HepG2 (cell line): Measurements from ENCODE around the gene MTR. TPM values are rescaled to one million over a fixed set of nuclear protein-coding genes. Genes with fewer than 3 reads are reported as not detected.

Experiments
- ATAC-seq: fragments of 200-7000 bp; cut with Tn5 transposase; 3 replicates; pipeline ENCODE4 v1.9.1; 2020; ENCODE audit warnings: mild to moderate bottlenecking, moderate library complexity
- BruUV-seq: library from RNA; stranded (reverse); fragments of 400-500 nt; replicated peaks from 2 replicates; lab custom pipeline; 2021; lab: Mats Ljungman, UMichigan
- CTCF ChIA-PET: fragments of 300-600 bp; formaldehyde crosslinking; extraction: SDS; loops from one replicate; lab custom pipeline; 2021; ENCODE audit warnings: low total read pairs, inconsistent platforms, low intra/inter-chr PET ratio; lab: Yijun Ruan, JAX
- POLR2A ChIA-PET: fragments of 350-600 bp; sonication (Branson Sonifier 250); formaldehyde crosslinking; loops from one replicate; lab custom pipeline; 2020; ENCODE audit warnings: antibody characterized with exemption, inconsistent platforms; lab: Yijun Ruan, JAX
- DNase-seq: peaks from one replicate; pipeline ENCODE4 v3.0.0-alpha.2; 2015; ENCODE audit warnings: low spot score
- FAIRE-seq: peaks from 3 replicates; lab custom pipeline; 2011; peaks lifted over from hg19 to GRCh38; lab: Jason Lieb, UNC
- H2AFZ ChIP-seq: one replicate; pipeline ENCODE4 v1.6.1; 2011; ENCODE audit warnings: low read length, inconsistent platforms
- H3K27ac ChIP-seq: fragments of 300-600 bp; 3 replicates; pipeline ENCODE4 v1.8.0; 2011; ENCODE audit warnings: mixed run types, mild to moderate bottlenecking, mixed read lengths, low read length, inconsistent platforms; ENCODE audit not compliant: insufficient read depth; ENCODE audit errors: extremely low read length
- H3K27me3 ChIP-seq, 2 experiments: fragments of 200-600 bp in 1 of 2; 2 replicates in 1 of 2; 3 replicates in 1 of 2; pipeline versions ENCODE4 v1.6.0 to v1.8.0; 2011; ENCODE audit warnings: low read length in 2 of 2, mild to moderate bottlenecking in 2 of 2, moderate library complexity in 2 of 2, inconsistent platforms in 1 of 2; ENCODE audit not compliant: insufficient read depth in 2 of 2, control insufficient read depth in 1 of 2
- H3K36me3 ChIP-seq, 2 experiments: fragments of 200-600 bp in 1 of 2; replicated peaks in 1 of 2; 2 replicates in 1 of 2; 3 replicates in 1 of 2; pipeline versions ENCODE4 v1.5.1 to v1.8.0; 2011; ENCODE audit warnings: low read length in 2 of 2, inconsistent platforms in 1 of 2; ENCODE audit not compliant: insufficient read depth in 2 of 2, control insufficient read depth in 1 of 2
- H3K4me1 ChIP-seq: 2 replicates; pipeline ENCODE4 v1.5.1; 2012; ENCODE audit warnings: low read length, inconsistent platforms; ENCODE audit not compliant: insufficient read depth
- H3K4me2 ChIP-seq: 2 replicates; pipeline ENCODE4 v1.6.0; 2011; ENCODE audit warnings: low read depth, low read length, inconsistent platforms
- H3K4me3 ChIP-seq, 3 experiments: fragments of 200-600 bp in 1 of 3; sonication (generic), shearing (Covaris generic) in 1 of 3; replicated peaks in 1 of 3; 2 replicates each; pipeline ENCODE4 v1.5.1; 2011 to 2016; ENCODE audit warnings: low read length in 3 of 3, inconsistent platforms in 2 of 3, low read depth in 2 of 3, mild to moderate bottlenecking in 2 of 3, control low read depth in 1 of 3, mixed read lengths in 1 of 3; ENCODE audit not compliant: insufficient read depth in 1 of 3
- H3K79me2 ChIP-seq: one replicate; pipeline ENCODE4 v1.6.1; 2011; ENCODE audit warnings: low read length, inconsistent platforms; ENCODE audit not compliant: insufficient read depth
- H3K9ac ChIP-seq: 2 replicates; pipeline ENCODE4 v1.6.0; 2011; ENCODE audit warnings: mild to moderate bottlenecking, low read depth, low read length, inconsistent platforms; ENCODE audit not compliant: insufficient read depth
- H3K9me3 ChIP-seq: 2 replicates; pipeline ENCODE4 v1.5.1; 2012; ENCODE audit warnings: mild to moderate bottlenecking, low read length
- H4K20me1 ChIP-seq: 2 replicates; pipeline ENCODE4 v1.6.0; 2011; ENCODE audit warnings: inconsistent platforms, mild to moderate bottlenecking, low read length, moderate library complexity; ENCODE audit not compliant: insufficient read depth
- ATF7 ChIP-seq, 2 experiments: fragments of 450-650 bp in 1 of 2; sonication (generic) in 1 of 2; formaldehyde crosslinking in 1 of 2; IDR thresholded peaks; 2 replicates each; pipeline versions ENCODE4 v1.4.0 to v1.6.1; 2016 to 2020; ENCODE audit warnings: antibody characterized with exemption in 1 of 2, mild to moderate bottlenecking in 1 of 2, missing genetic modification reagents in 1 of 2
- HNRNPUL1 ChIP-seq: fragments of 200-400 bp; formaldehyde crosslinking; IDR thresholded peaks from 2 replicates; pipeline ENCODE4 v1.6.1; 2017; ENCODE audit warnings: low read depth, mild to moderate bottlenecking, low read length, moderate library complexity
- SALL2 ChIP-seq: sonication (generic); formaldehyde crosslinking; IDR thresholded peaks from 2 replicates; pipeline ENCODE4 v1.8.1; 2023; ENCODE audit warnings: mild to moderate bottlenecking, missing genetic modification reagents, inconsistent platforms
- UBTF ChIP-seq: sonication (generic); formaldehyde crosslinking; IDR thresholded peaks from 2 replicates; pipeline ENCODE4 v1.4.0; 2020; ENCODE audit warnings: mild to moderate bottlenecking, missing genetic modification reagents
- WGBS: methylation state at CpG from one replicate; pipeline ENCODE4 v1.1.6; 2017; ENCODE audit warnings: low lambda C conversion rate; 5-methylcytosine and 5-hydroxymethylcytosine counted together
- in situ Hi-C: cut with HindIII; loops from 2 replicates; pipeline ENCODE4 v1.10.0; 2017; ENCODE audit warnings: low pct_unique_long_range_greater_than_20kb; ENCODE audit not compliant: extremely low pct_ligation_motif_present
- intact Hi-C: fragments of 100-400 bp; cut with micrococcal nuclease; formaldehyde crosslinking; loops from one replicate; pipeline ENCODE4 v1.10.0; 2022; ENCODE audit not compliant: unreplicated experiment
- polyA plus RNA-seq, 8 experiments: library from polyadenylated mRNA; depleted of rRNA in 3 of 8; stranded (reverse) in 7 of 8; unstranded in 1 of 8; fragments of >200 nt; fragmentation: Illumina TruSeq in 4 of 8; extraction: Trizol in 4 of 8; gene quantifications; 2 replicates each; pipeline versions ENCODE4 v1.2.1 to v1.2.3, GENCODE V29; 2011 to 2016; ENCODE audit warnings: low read depth in 4 of 8, missing spikeins in 1 of 8, mixed read lengths in 1 of 8; ENCODE audit not compliant: insufficient read depth in 1 of 8
- total RNA-seq, 5 experiments: library from RNA; depleted of rRNA; stranded (reverse); fragments of >200 nt; fragmentation: Illumina TruSeq; extraction: Trizol; gene quantifications; 2 replicates each; pipeline ENCODE4 v1.2.3, GENCODE V29; 2016; ENCODE audit warnings: low read depth in 1 of 5

Gene MTR
- total and polyA plus RNA-seq, 2 of the 13 experiments (the other 11 are each of a cell fraction or from before 2014, with no cell fraction given), result 16.3 to 36.1 TPM

DNA sequence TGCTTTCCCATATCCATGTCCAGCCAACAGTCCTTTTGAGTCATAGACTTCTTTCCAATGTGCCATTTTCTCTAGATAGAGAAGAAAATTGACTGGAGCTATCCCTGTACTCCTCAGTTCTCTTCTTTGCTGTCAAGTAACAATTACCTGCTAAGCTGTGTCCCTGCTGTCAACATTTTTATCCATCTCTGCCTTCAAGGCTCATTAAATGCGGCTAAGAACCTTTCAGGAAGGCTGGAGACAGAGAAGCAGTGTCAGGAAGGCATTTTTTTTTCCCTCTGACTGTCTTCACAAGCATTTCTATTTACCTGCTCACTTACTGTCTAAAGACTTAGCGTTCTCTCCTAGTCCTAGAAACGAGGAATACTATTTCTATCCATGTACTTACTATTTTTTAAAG is 69.1 kb downstream of the MTR start (continued):
- TF ChIP-seq UBTF (CRISPR knock-in tag) (no peak), HNRNPUL1 (no peak)

DNA sequence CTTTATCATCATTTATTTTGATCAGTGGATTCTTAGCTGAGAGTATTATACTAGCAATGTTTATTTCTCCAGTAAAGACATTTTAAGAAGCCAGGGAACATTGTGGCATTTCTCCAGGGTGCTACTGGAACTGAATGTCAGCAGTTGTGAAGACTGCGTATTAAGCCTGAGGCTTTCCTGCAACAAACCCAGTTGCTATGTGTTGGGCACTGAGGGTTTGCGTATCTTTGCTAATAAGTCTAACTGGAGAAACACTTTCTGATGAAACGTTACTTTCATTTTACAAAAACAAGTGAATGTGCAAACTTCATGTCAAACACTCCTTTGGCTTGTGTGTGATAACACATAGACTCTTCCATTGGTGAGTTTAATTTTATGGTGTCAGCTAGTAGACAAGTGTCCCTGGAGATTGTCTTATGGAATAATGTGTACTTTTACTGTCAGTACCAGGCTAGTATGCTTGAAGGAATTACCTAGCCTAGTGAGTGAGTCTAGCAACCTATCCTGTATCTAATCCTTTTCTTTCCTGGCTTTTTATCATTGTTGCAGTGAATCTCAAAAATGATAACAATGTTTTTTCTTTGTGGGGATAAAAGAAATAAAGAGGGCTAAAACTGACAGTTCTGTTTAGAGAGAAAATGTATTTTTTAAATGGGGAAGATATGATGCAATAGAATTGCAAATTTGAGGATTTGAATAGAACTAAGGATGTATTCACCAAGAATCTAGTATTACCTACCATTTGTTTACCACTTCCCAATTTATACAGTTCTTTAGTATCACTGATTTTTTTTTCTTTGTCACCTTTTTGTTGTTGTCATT is 70.1 kb downstream of the MTR start:
- TF ChIP-seq ATF7 (IDR thresholded peaks at IDR 0.05) (peak; percentile 27; the same call in 1 of the 2 replicates), ATF7 (CRISPR knock-in tag; IDR thresholded peaks at IDR 0.05) (no peak), SALL2 (CRISPR knock-in tag) (no peak)
- in situ Hi-C loops (loop anchor here (10.0 to 25.0 kb wide), 2 partner anchors 253 to 760 kb away; partner anchors contain the start of gene HEATR1), intact Hi-C loops (loop anchor here (5.0 to 10.0 kb wide), 2 partner anchors 42 to 520 kb away; no protein-coding TSS in a partner anchor)
- H3K9ac ChIP-seq, result no peak overlapping the region
- H3K27me3 ChIP-seq, result no peaks in the 10 kb centered on the region
- FAIRE-seq (no peak), DNase-seq (no peak), ATAC-seq (no peak)
- ChIA-PET CTCF (no interaction called here), POLR2A (no interaction called here)
- no TSS peak for BruUV-seq
- H3K9me3 ChIP-seq, result no peaks in the 10 kb centered on the region
- H2AFZ ChIP-seq, result no peak overlapping the region
- H4K20me1 ChIP-seq, result no peaks in the 10 kb centered on the region
- H3K4me2 ChIP-seq, result no peak overlapping the region
- H3K27ac ChIP-seq, result no peak overlapping the region
- WGBS, result 98% methylated on average over 3 of the region's 3 CpGs
- H3K36me3 ChIP-seq, result peaks cover 15 to 39% of the 10 kb centered on the region in 2 experiments
- H3K4me3 ChIP-seq, result no peak overlapping the region
- H3K79me2 ChIP-seq, result no peaks in the 10 kb centered on the region
- H3K4me1 ChIP-seq, result peaks cover 41% of the 10 kb centered on the region
